ENCODE results near the gene KRT82.

KRT82 gene

GRCh38 chr12:52382854-52383253 is 23.3 kb downstream of the KRT82 start:
- no peak overlapping the region for H3K4me3 ChIP-seq (ENCODE audit: low read depth, low read length)
- no peak for TF ChIP-seq CTCF (IDR thresholded peaks at IDR 0.05; ENCODE audit: low read depth, low read length)

- no peak for TF ChIP-seq CTCF (IDR thresholded peaks at IDR 0.05; ENCODE audit: low read depth, low read length)
- no peak overlapping the region for H3K4me3 ChIP-seq (ENCODE audit: low read depth, low read length)
Observed at GRCh38 chr12:52381206-52381605, 24.9 kb downstream of the KRT82 start.

- TF ChIP-seq CTCF (IDR thresholded peaks at IDR 0.05; ENCODE audit: low read depth, low read length) = 0 out of 2 replicates have a peak, but pooled peaks have one; percentile 42
- H3K4me3 ChIP-seq (ENCODE audit: low read depth, low read length) = no peak overlapping the region
Observed at GRCh38 chr12:52380271-52380694, 25.9 kb downstream of the KRT82 start.

GRCh38 chr12:52379536-52379935 is 26.6 kb downstream of the KRT82 start:
- TF ChIP-seq CTCF (IDR thresholded peaks at IDR 0.05; ENCODE audit: low read depth, low read length) = no peak
- H3K4me3 ChIP-seq (ENCODE audit: low read depth, low read length) = no peak overlapping the region

GRCh38 chr12:52378091-52378490 is 28.0 kb downstream of the KRT82 start:
- no peak for TF ChIP-seq CTCF (IDR thresholded peaks at IDR 0.05; ENCODE audit: low read depth, low read length)
- H3K4me3 ChIP-seq (ENCODE audit: low read depth, low read length) = no peak overlapping the region

- H3K4me3 ChIP-seq (ENCODE audit: low read depth, low read length) = no peak overlapping the region
Observed at GRCh38 chr12:52377266-52377665, 28.9 kb downstream of the KRT82 start.

More at GRCh38 chr12:52377266-52377665, 28.9 kb downstream of the KRT82 start:
- TF ChIP-seq CTCF (IDR thresholded peaks at IDR 0.05; ENCODE audit: low read depth, low read length) = no peak

Measured in WI38 (cell line).